ENCODE measurements around the gene GAA.

GAA gene

DNA sequence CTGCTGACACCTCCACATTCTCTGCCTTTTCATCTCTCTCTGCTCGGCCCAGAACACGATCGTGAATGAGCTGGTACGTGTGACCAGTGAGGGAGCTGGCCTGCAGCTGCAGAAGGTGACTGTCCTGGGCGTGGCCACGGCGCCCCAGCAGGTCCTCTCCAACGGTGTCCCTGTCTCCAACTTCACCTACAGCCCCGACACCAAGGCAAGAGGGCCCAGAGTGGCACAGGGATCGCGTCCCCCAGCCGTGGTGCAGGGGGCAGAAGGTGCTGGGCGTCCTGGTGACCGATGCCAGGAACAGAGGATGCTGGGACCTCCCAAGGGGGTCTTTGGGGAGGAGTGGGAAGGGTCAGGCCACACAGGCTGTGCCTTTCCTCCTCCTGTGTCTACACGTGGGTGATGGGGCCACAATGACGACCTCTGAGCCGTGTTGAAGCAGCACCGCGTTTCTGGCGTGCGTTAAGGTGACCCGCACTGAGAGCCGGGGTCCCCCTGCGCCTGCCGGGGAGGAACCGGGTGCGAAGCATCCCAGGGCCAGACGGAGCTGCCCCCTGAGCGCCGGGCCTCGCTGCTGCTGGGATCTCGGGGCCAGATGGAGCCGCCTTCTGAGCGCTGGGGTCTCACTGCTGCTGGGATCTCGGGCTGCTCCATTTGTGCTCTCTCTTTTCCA is 17.4 kb downstream of the GAA start:
- DNase-seq = no peak

DNA sequence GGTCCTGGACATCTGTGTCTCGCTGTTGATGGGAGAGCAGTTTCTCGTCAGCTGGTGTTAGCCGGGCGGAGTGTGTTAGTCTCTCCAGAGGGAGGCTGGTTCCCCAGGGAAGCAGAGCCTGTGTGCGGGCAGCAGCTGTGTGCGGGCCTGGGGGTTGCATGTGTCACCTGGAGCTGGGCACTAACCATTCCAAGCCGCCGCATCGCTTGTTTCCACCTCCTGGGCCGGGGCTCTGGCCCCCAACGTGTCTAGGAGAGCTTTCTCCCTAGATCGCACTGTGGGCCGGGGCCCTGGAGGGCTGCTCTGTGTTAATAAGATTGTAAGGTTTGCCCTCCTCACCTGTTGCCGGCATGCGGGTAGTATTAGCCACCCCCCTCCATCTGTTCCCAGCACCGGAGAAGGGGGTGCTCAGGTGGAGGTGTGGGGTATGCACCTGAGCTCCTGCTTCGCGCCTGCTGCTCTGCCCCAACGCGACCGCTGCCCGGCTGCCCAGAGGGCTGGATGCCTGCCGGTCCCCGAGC is 17.9 kb downstream of the GAA start:
- no peak for DNase-seq

DNA sequence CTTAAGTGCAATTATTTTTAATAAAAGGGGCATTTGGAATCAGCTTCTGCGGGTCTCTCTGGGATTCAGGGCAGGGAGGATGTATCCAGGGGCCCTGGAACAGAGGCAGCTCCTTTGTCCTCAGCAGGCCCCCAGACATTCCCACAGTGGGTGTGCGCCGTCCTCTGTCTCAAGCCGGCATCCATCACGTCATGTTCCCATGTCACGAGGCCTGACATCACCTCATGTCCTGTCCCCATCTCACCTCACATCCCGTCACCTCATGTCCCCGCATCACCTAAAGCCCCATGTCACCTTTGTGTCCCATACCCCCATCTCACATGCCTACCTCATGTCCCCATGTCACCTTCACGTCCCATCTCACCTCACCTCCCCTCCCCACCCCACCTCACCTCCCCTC is 18.5 kb downstream of the GAA start:
- no peak for DNase-seq

DNA sequence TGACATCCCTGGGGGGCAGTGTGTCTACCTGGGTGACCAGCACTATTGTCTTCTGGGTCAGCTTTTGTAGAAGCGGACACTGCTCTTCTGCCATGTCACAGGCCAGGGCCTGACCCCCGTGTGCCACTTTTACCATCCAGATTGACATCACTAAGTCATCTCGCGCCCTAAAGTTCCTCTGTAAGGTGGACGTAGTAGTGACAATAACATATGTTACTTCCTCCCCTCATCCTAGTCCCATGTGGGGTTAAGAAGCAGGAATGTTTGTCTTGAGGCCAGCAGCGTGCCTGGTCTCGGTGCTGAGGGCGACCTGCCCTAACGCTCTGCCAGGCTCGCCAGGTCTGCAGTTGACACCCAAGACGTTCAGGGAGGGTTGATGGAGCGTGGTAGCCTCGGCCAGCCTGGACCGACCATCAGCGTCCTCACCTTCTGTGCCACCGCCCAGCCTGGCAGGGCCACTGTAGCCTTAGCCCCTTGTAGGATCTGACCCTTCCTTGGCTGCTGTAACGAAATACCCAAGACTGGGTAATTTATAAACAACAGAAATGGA is 20.7 kb downstream of the GAA start:
- no peak for DNase-seq

DNA sequence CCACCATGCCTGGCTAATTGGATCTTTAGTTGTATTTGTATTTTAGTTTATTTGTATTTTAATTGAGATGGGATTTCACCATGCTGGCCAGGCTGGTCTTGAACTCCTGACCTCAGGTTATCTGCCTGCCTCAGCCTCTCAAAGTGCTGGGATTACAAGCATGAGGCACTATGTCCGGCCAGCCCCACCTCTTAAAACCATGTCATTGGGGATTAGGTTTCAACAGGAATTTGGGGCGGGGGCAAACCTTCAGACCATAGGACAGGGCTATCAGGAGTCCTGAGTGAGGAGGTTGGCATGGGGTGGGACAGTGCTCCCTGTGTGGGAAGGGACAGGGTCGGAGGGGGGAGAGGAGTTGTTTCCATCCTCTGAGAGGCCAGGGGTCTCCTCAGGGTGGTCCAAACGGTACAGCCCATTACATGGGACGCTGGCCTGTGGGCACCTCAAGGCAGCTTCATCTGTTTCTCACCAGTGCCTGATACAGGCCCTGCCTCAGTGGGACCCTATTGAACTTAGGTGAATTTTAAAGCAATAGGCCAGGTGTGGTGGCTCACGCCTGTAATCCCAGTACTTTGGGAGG is 21.6 kb downstream of the GAA start:
- DNase-seq = no peak

DNA sequence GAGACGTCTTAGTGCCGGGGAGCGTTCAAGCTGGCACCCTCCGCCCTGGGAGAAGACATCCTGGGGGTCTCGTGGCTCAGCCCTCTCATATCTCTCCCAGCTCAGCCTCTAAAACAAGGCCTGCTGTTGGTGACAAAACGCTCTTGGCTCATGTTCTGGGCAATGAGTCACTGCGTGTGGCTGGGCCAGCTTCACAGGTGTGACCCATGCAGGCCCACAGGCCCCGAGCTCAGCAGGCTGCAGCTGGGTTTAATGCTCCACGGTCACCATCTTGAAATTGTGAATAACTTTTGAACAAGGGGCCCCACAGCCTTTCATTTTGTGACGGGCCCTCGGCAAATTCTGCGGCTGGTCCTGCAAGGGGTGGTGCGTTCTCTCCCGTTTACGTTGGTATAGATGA is 22.4 kb downstream of the GAA start:
- DNase-seq = no peak

DNA sequence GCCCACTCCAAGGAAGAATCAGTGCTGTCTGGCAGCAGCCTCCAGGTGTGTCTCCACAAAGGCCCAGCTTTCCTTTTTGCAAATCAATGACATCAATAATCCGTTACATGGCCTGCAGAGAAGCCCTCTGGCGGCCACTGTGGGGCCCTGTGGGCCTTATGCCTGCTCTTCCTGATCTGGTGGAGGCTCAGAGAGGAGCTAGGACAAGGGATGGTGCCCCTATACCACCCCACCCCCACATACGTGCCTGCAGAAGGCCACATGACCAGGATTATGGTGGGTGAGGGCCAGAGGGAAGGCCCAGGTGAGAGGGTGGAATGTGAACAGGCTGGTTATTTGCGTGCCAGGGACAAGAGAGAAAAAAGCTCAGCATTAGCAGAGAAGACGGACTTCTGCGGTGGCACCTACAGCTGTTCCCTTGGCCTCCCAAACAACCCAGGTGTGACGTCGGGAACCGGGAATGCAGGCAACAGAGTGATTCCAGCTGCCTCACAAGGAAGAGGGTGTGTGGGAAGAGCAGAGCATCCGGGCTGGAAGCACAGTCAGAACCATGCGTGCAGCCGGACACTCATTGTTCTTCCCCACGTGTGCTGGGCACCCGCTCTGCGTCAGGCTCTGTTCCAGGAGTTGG is 23.1 kb downstream of the GAA start:
- no peak for DNase-seq

DNA sequence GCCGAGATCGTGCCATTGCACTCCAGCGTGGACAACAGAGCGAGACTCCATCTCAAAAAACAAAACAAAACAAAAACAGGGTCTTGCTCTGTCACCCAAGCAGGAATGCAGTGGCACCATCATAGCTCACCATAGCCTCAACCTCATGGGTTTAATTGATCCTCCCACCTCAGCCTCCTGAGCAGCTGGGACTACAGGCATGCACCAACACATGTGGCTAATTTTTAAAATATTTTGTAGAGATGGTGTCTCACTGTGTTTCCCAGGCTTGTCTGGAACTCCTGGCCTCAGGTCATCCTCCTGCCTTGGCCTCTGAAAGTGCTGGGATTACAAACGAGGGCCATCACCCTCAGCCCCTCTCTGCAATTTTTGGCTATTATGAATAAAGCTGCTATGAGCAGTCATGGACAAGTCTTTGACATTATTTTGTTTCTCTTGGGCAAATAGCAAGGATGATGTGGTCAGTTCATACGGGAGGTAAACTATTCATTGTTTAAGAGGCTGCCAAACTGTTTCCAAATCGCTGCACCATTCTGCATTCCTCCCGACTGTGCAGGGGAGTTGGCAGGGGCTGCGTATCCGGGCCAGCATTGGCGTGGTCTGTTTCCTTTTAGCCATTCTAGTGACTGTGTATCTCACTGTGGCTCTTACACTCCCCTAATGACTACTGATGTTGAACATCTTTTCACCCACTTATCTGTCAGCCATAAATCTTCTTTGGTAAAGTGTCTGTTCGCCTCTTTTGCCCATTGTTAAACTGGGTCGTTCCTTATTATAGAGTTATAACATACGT is 24.5 kb downstream of the GAA start:
- DNase-seq = no peak

DNA sequence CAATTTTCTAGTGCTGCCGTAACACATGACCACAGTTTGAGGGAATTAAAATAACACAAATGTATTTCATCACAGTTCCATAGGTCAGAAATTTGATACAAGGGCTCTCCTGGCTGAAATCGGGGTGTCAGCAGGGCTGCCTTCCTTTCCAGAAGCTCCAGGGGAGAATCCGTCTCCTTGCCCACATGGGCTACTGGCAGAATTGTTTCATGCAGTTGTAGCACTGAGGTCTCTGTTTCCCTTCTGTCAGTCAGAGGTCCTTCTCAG is 25.0 kb downstream of the GAA start:
- no peak for DNase-seq

DNA sequence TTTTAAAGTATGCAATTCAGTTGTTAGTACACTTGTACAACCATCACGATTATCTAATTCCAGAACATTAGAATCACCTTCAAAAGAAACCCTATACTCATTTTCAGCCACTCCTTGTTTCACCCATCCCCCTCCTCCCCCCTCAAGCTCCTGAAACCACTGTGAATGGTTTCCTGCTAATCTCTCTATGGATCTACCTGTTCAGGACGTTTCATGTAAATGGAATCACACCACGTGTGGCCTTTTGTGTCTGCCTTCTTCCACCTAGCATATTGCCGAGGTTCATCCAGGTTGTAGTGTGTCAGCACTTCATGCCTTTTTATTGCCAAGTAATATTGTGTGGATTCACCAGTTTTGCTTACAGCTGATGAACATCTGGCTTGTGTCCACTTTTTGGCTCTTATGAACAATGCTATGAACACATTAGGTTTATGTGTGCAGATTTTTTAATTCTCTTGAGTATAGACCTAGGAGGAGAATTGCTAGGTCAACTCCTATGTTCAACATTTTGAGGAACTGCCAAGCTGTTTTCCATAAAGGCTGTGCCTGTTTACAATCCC is 27.7 kb downstream of the GAA start:
- no peak for DNase-seq

DNA sequence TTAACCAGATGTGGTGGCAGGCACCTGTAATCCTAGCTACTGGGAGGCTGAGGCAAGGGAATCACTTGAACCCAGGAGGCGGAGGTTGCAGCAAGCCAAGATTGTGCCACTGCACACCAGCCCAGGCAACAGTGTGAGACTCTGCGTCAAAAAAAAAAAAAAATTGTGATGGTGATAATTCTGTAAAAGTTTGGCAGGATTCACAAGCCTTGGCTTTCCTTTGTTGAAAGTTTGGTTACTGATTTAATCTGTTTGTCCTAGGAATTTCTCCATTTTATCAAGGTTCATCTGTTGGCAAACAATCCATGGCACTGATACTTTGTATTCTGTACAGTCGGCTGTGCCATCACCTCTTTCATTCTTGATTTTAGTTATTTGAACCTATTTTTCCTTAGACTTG is 29.6 kb downstream of the GAA start:
- DNase-seq = no peak

DNA sequence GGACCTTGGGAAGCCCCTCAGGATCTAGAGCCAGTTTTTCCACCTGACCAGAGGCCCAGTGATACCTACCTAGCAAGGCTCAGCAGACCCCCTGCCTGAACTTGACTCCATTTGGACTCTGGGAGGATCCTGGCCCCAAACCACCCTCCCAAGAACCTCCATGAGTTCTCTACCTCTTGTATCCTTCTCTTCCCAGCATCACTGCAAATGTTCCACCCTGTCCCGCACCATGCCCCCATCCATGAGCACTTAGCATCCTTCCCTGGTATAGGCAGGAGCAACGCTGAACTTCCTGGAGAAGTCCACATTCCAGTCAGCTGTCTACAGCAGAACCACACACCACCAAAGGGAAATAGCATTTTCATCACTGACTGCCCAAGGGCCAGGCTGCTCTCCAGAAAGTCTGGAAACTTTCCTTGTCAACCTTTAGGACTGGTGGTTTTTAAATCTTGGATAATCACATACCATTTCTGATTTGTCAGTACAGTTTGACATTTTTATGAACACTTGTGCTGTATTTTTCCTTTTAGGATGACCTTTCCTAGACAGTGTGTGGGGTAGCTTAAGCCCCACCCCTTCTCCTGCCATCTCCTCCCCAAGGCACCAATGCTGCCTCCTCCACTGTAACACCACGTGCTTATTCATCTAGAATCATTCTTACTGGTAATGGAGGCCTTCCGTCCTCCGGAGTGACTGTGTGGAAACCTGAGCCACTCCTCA is 31.7 kb downstream of the GAA start:
- DNase-seq = no peak

DNA sequence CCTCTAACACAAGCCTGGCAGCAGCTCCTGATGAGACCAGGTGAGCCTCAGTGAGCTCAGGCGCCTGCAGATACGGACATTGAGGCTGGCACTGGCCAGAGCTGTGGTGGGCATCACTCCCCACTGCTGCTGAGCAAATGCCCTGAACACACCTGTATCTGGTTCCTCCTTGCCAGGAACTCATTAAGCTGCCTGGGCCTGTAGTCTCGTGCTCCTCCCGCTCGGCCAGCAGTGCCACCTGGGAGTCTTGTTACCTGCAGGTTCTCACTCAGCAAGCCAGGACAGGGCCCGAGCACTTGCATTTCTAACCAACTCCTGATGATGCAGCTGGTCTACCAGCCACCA is 32.2 kb downstream of the GAA start:
- DNase-seq = no peak

DNA sequence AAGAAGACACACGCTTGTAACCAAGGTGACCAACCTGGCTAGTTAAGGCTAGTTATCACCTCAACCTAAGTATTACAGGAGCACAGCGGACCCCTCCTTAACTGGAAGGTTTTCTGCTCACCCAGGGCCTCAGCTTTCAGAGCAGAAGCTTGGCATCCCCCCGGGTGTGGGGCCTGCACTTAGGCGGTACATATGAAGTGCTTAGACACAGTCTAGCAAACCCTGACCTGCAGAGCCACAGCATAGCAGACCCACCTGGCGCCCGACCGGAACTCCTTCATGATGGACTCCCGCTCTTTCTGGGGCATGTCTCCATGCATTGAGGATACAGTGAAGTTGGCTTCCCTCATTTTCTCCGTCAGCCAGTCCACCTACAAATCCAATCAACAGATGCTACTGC is 35.8 kb downstream of the GAA start:
- DNase-seq = no peak

DNA sequence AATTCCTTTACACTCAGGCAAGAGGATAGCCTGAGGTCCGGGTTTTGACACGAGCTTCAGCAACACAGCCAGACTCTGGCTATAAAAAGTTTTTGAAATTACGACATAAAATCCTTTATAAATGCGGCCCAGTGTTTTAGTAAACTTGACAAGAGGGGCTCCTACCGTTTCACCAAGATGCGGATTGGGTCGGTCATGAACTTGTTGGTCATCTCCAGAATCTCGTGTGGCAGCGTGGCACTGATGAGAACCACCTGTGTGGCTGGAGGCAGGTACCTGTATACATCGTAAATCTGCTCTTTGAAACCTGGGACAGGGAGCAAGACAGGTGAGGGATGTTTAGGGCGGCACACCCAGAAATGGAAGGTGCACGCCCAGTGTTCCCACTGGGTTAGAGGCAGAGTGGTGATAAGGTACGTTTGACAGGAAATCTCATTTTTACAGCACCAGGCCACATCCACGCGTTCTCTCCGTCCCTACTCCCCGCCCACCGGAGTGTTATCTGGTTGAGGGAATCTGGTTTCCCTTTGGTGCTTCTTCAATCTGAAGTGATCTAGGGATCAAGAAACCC is 37.6 kb downstream of the GAA start:
- no peak for DNase-seq

DNA sequence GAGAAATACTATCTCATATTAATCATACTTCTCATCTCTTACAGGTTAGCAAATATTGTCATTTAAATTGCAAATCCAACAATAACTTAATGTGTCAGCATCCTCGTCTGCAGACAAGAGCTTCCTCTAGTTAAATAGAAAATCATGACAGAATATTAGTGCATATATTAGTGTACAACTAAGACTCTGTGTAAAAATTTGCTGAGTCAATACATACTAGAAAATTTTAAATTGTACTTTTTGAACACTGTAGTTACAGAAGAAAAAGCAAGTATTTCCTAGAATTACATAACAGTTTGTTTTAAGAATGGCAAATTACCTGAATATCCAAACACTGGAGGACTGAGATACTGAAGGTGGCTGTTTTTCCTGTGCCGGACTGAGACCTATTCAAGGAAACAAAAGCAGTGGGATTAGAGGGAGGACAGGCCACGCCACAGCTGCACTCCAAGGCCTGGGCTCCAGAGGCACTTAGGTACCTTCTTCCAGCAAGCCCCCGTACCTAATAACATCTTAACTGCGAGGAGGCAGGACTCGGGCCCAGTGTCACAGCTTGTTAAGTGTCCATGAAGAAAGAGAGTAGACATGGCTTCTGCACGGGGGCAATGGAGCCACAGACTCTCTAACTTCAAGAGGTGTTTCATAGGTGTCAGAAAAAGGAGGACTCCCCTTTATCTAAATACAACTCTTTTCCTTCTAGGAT is 40.2 kb downstream of the GAA start:
- no peak for DNase-seq

DNA sequence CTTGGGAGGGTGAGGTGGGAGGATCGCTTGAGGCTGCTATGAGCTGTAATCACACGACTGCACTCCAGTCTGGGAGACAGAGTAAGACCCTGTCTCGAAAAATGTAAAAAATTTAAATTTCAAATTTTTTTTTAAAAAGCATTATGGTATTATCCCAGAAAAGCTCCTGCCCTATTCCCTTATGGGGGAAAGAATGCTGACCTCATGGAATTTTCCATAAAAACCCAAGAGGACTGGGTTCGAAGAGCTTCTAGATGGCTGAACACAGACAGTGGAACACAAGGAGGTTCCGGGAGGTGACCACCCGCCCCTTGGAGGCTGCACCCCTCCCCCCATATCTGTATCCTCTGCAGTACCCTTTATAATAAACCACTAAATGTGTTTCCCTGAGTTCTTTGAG is 41.5 kb downstream of the GAA start:
- DNase-seq = no peak

DNA sequence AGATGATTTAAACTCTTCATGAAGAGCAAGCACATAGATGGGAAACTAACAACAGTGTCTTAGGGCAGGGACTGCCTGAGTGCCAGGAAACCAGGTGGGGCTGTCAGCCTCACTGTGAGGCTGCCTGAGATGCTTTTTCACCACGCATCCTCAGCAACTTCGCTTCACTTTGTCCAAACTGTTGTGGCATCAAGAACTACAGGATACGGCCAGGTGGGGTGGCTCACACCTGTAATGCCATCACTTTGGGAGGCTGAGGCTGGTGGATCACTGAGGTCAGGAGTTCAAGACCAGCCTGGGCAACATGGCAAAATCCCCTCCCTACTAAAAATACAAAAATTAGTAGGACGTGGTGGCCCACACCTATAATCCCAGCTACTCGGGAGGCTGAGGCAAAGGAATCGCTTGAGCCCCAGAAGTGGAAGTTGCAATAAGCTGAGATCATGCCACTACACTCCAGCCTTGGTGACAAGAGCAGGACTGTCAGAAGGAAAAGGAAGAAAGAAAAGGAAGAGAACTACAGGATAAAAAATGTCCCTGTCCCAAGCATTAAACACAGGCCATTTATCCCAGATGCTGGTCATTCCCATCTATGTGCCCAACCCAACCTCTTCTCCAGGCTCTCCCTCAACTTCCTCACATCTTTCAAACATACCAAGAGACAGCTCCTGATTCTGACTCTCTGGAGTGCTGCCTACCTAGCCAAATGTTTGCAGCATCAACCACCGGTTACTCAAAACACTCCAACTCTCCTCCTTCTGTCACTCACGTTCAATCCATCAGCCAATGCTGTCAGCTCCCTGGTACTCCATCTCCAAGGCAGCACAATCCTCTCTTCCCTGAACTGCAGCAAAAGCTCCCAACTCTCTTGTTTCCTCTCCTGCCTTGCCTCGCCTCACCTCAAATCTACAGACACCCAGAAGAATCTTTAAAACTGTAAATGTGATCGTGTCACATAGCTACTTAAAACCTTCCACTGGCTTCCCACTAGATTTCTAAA is 44.0 kb downstream of the GAA start:
- no peak for DNase-seq

DNA sequence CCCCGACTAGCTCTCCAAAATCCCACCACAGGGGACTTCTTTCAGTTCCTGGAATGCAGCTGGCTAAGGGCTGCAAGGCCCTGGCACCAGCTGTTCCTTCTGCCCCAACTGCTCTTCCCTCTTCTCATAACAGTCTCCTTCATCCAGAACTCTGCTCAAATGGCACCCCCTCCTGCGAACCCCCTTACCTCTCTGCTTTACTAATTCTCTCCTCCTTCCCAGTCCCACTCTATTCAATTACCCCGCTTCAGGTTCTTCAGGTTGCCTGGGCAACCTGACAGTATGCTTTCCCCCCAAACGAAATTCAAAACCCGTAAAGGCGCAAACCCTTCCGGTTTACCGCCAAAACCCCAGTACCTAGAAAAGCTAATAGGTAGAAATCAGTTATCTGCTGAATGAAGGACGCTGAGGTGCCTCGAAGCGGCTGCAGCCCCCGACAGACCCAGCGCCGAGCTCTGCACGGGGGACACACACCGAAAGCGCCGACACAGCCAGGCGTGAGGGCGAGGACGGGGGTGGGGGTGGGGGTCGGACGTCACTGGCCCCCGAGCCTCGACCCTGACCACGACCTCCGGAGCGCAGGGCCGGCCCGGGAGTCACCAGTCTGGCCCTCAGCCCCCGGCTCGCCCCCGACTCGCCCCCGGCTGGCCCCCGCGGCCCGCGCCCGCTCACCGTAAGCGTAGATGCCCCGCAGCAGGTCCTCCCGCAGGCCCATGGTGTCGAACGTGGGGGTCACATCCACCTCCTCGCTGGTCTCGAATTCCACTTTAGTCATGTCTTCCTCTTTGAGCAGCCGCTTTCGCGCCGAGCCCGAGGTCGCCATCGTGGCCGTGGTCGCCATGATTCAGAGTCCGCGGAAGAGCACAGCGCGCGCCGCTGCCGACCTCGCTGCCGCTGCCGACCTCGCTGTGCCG is 45.0 kb downstream of the GAA start:
- DNase-seq = no peak
